IPS-15b (cell line): ENCODE measurements around the gene PSPH.
A peak's percentile ranks its signal among the peaks of the same experiment; 100 is the strongest.

Source experiments
- H3K27me3 ChIP-seq: one replicate; pipeline ENCODE4 v1.6.1; 2013; ENCODE audit warnings: low read length; ENCODE audit not compliant: control insufficient read depth, insufficient read depth
- H3K36me3 ChIP-seq: one replicate; pipeline ENCODE4 v1.6.1; 2013; ENCODE audit warnings: low read length; ENCODE audit not compliant: control insufficient read depth, insufficient read depth
- H3K4me1 ChIP-seq: one replicate; pipeline ENCODE4 v1.6.1; 2013; ENCODE audit warnings: mild to moderate bottlenecking, low read length; ENCODE audit not compliant: control insufficient read depth, insufficient read depth
- H3K4me3 ChIP-seq: one replicate; pipeline ENCODE4 v1.5.1; 2013; ENCODE audit warnings: low read depth, low read length
- H3K9ac ChIP-seq: one replicate; pipeline ENCODE4 v1.6.1; 2013; ENCODE audit warnings: low read depth, mild to moderate bottlenecking, low read length
- H3K9me3 ChIP-seq: one replicate; pipeline ENCODE4 v1.6.1; 2013; ENCODE audit warnings: mild to moderate bottlenecking, low read length; ENCODE audit not compliant: control insufficient read depth, insufficient read depth

PSPH gene

GRCh38 chr7:55963584-55964168 is 87.6 kb downstream of the PSPH start:
- H3K4me1 ChIP-seq: no peaks in the 10 kb centered on the region
- peak overlapping the region; percentile 26 for H3K4me3 ChIP-seq
- H3K36me3 ChIP-seq: no peaks in the 10 kb centered on the region
- H3K9ac ChIP-seq: no peak overlapping the region
- no peaks in the 10 kb centered on the region for H3K9me3 ChIP-seq
- H3K27me3 ChIP-seq: peaks cover 11% of the 10 kb centered on the region

DNA sequence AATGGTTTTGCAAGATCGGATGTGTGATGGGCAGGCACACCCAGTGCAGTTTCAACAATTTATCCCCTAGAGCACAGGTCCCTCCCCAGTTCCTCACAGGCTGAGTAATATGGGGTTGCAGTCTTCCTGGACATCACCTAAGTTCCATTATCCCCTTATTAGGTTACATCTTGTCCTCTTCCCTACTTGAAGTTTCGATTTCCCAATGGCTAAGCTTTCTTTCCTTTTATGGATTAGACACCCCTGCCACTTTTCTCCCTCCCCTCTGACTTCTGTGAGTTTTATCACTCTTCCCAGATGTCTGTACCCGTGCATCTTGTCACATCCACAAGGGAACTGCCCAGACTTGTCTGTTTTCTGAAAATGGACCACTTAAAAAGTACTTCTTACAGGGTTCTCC is 89.2 kb downstream of the PSPH start:
- no peaks in the 10 kb centered on the region for H3K4me1 ChIP-seq
- peaks cover 11% of the 10 kb centered on the region for H3K27me3 ChIP-seq
- H3K4me3 ChIP-seq: no peak overlapping the region
- H3K9ac ChIP-seq: no peak overlapping the region
- no peaks in the 10 kb centered on the region for H3K9me3 ChIP-seq
- H3K36me3 ChIP-seq: no peaks in the 10 kb centered on the region
